BJ (cell line): ENCODE data around the gene CD6. TPM values are rescaled to one million over a fixed set of nuclear protein-coding genes. Genes with fewer than 3 reads are reported as not detected.

Experiments used
- CTCF ChIA-PET: fragments of 350-600 bp; formaldehyde crosslinking; extraction: SDS; loops from one replicate; lab custom pipeline; 2021; ENCODE audit warnings: antibody characterized with exemption, inconsistent platforms; lab: Yijun Ruan, JAX
- POLR2A ChIA-PET: fragments of 300-600 bp; sonication (Branson Sonifier 250); formaldehyde crosslinking; extraction: SDS; loops from one replicate; lab custom pipeline; 2021; ENCODE audit warnings: antibody characterized with exemption; lab: Charles Lee
- DNase-seq: peaks from one replicate; pipeline ENCODE4 v3.0.0-alpha.2; 2011; ENCODE audit warnings: low read depth
- H3K27me3 ChIP-seq: 2 replicates; pipeline ENCODE4 v1.6.0; 2011; ENCODE audit warnings: low read length; ENCODE audit not compliant: control insufficient read depth, insufficient read depth
- H3K36me3 ChIP-seq: 2 replicates; pipeline ENCODE4 v1.5.1; 2011; ENCODE audit warnings: low read length; ENCODE audit not compliant: control insufficient read depth, insufficient read depth
- H3K4me3 ChIP-seq: 2 replicates; pipeline ENCODE4 v1.5.1; 2011; ENCODE audit warnings: low read depth, mild to moderate bottlenecking, control low read depth, low read length
- polyA plus RNA-seq: library from polyadenylated mRNA; depleted of rRNA; stranded (reverse); fragments of >200 nt; gene quantifications from 2 replicates; pipeline ENCODE4 v1.2.3, GENCODE V29; 2011
- TF ChIP-seq, protein P1 (sequence below): IDR thresholded peaks from 2 replicates; pipeline ENCODE4 v1.5.1; 2011; ENCODE audit warnings: low read depth, mild to moderate bottlenecking, control low read depth, inconsistent platforms, low read length, moderate library complexity; ENCODE audit not compliant: insufficient read depth

Gene CD6
- polyA plus RNA-seq, 1 experiment: not detected

DNA sequence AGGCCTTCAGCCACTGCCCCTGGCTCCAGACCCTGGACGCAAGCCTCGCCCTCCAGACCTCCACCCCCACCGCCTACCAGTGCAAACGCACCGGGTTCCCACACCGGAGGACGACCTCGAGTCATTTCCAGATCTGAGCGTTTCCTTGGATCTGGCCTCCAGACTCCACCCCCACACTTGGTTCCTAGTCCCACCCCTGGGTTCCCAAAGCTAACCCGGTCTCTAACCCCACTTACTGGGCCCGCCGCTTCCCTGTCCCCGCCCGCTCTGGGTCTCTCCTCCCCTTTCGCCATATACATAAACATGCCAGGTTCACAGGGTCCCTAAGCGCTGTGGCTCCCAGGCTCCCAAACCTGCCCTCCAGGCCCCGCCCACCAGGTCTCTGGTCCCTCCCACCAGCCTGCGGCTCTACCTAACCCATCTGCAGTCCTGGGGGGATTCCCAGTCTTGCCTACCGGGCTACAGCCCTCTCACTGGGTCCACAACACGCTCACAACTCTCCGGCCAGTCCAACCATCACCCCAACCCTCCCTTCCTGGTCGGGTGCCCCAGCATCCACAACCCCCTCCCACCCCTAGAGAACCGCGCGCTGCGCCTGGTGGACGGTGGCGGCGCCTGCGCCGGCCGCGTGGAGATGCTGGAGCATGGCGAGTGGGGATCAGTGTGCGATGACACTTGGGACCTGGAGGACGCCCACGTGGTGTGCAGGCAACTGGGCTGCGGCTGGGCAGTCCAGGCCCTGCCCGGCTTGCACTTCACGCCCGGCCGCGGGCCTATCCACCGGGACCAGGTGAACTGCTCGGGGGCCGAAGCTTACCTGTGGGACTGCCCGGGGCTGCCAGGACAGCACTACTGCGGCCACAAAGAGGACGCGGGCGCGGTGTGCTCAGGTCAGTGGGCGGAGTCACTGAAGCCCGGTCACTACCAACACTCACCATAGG is 36.7 kb downstream of the CD6 start:
- Histone ChIP-seq H3K27me3 (peaks cover 30% of the 10 kb centered on the region), H3K4me3 (no peak overlapping the region), H3K36me3 (no peaks in the 10 kb centered on the region)
- ChIA-PET CTCF (interaction anchor here (0.6 to 1.3 kb wide), 2 partner anchors 11 to 46 kb away, joined by 3 read pairs; no protein-coding TSS in a partner anchor), POLR2A (no interaction called here)
- TF ChIP-seq, protein P1, sequence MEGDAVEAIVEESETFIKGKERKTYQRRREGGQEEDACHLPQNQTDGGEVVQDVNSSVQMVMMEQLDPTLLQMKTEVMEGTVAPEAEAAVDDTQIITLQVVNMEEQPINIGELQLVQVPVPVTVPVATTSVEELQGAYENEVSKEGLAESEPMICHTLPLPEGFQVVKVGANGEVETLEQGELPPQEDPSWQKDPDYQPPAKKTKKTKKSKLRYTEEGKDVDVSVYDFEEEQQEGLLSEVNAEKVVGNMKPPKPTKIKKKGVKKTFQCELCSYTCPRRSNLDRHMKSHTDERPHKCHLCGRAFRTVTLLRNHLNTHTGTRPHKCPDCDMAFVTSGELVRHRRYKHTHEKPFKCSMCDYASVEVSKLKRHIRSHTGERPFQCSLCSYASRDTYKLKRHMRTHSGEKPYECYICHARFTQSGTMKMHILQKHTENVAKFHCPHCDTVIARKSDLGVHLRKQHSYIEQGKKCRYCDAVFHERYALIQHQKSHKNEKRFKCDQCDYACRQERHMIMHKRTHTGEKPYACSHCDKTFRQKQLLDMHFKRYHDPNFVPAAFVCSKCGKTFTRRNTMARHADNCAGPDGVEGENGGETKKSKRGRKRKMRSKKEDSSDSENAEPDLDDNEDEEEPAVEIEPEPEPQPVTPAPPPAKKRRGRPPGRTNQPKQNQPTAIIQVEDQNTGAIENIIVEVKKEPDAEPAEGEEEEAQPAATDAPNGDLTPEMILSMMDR: no peak
- no peak for DNase-seq

- DNase-seq: no peak
- POLR2A ChIA-PET: no interaction called here
- Histone ChIP-seq H3K36me3 (no peaks in the 10 kb centered on the region), H3K4me3 (no peak overlapping the region), H3K27me3 (peaks cover 30% of the 10 kb centered on the region)
- CTCF ChIA-PET: interaction anchor here (0.6 to 1.3 kb wide), 2 partner anchors 10 to 45 kb away, joined by 3 read pairs; no protein-coding TSS in a partner anchor
- TF ChIP-seq, protein P1: no peak
Observed at GRCh38 chr11:61008971-61009370, 37.5 kb downstream of the CD6 start.

- no peak for DNase-seq
- POLR2A ChIA-PET: no interaction called here
- TF ChIP-seq, protein P1: no peak
- CTCF ChIA-PET: no interaction called here
- Histone ChIP-seq H3K4me3 (no peak overlapping the region), H3K36me3 (no peaks in the 10 kb centered on the region), H3K27me3 (peaks cover 28% of the 10 kb centered on the region)
Observed at GRCh38 chr11:61009392-61010275, 38.2 kb downstream of the CD6 start.

DNA sequence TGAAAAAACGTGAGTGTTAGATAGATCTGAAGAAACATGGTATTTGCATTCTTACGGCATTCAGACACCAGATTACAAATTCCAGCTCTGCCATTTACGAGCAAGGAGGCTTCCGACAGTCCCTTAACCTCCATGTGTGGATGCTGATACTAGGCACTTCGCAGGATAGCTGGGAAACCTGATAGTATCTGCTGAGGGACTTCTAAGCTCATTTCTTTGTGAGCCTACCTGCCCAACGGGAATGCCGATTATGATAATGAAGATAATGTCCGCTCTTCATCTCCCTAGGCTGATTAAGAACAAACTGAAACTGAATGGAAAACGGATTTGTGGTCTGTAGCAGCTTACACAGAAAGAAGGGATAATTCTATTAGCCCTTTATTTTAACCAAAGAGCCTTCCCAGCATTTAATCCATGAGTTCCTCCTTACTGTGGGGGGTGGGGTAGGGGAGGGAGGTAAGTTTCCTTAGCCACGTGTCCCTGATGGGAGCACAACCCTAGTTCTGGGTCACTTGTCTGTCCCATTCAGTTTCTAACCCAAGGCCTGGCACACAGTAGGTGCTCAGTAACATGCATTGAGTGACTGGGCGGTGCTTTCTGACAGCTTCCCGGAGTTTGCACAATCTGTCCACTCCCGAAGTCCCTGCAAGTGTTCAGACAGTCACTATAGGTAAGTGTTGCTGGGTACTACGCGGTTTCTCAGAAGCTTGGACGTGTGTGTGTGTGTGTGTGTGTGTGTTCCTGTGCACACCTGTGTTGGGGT is 39.2 kb downstream of the CD6 start:
- H3K36me3 ChIP-seq: no peaks in the 10 kb centered on the region
- DNase-seq: no peak
- ChIA-PET POLR2A (no interaction called here), CTCF (interaction anchor here (1.3 to 1.5 kb wide), 2 partner anchors 74 to 180 kb away, joined by 3 read pairs; no protein-coding TSS in a partner anchor)
- TF ChIP-seq, protein P1: no peak
- peaks cover 28% of the 10 kb centered on the region for H3K27me3 ChIP-seq
- no peak overlapping the region for H3K4me3 ChIP-seq
